LNCaP clone FGC (cell line): ENCODE measurements around the gene TCERG1.

Source experiments
- DNase-seq: peaks from one replicate; pipeline ENCODE4 v3.0.0-alpha.2; 2011; ENCODE audit warnings: low read depth
- H3K4me3 ChIP-seq: 2 replicates; pipeline ENCODE4 v1.5.1; 2011; ENCODE audit warnings: mild to moderate bottlenecking, low read depth, low read length, control low read depth
- TF ChIP-seq, protein P1 (sequence below): IDR thresholded peaks from 2 replicates; pipeline ENCODE4 v1.5.1; 2012; ENCODE audit warnings: mild to moderate bottlenecking; ENCODE audit not compliant: control insufficient read depth, insufficient read depth; ENCODE audit errors: extremely low read depth

The TCERG1 gene

DNA sequence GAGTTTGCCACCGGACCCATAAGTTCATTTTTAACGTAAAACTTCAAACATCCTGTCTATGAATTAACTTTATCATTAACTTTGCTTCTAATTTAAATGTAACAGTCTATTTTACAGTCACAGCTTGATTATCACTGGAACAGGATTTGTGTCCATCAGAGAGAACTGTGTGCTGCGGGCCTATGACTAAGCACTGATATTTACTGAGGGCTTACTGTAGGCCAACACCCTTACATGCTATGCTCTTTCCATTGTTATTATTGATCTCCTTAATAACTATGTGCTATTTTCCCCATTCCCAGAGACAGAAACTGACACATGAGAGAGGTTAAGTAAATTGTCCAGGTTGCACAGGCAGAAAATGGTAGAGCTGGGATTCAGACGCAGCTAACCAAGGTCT, 92.8 kb downstream of the TCERG1 start:
- TF ChIP-seq, protein P1, sequence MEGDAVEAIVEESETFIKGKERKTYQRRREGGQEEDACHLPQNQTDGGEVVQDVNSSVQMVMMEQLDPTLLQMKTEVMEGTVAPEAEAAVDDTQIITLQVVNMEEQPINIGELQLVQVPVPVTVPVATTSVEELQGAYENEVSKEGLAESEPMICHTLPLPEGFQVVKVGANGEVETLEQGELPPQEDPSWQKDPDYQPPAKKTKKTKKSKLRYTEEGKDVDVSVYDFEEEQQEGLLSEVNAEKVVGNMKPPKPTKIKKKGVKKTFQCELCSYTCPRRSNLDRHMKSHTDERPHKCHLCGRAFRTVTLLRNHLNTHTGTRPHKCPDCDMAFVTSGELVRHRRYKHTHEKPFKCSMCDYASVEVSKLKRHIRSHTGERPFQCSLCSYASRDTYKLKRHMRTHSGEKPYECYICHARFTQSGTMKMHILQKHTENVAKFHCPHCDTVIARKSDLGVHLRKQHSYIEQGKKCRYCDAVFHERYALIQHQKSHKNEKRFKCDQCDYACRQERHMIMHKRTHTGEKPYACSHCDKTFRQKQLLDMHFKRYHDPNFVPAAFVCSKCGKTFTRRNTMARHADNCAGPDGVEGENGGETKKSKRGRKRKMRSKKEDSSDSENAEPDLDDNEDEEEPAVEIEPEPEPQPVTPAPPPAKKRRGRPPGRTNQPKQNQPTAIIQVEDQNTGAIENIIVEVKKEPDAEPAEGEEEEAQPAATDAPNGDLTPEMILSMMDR = no peak
- no peak overlapping the region for H3K4me3 ChIP-seq
- no peak for DNase-seq

DNA sequence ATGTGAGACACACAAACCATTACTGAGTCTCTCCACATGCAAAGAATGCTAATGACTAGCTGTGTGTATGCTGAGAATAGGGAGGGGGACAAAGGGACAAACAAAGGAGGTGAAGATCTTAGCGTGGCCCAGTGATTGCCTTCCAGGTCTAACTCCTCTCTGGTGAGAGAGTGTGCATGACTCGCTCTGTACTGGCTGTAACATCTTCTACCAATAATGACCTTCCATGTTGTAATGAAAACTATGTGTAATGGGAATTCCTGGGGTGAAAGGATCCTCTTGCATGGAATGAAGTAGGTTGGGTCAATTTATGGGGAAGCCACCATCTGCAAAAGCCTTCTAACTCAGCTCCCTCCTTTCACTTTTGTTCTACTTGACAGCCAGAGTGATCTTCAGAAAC, 93.3 kb downstream of the TCERG1 start:
- TF ChIP-seq, protein P1 = no peak
- no peak overlapping the region for H3K4me3 ChIP-seq
- no peak for DNase-seq

DNA sequence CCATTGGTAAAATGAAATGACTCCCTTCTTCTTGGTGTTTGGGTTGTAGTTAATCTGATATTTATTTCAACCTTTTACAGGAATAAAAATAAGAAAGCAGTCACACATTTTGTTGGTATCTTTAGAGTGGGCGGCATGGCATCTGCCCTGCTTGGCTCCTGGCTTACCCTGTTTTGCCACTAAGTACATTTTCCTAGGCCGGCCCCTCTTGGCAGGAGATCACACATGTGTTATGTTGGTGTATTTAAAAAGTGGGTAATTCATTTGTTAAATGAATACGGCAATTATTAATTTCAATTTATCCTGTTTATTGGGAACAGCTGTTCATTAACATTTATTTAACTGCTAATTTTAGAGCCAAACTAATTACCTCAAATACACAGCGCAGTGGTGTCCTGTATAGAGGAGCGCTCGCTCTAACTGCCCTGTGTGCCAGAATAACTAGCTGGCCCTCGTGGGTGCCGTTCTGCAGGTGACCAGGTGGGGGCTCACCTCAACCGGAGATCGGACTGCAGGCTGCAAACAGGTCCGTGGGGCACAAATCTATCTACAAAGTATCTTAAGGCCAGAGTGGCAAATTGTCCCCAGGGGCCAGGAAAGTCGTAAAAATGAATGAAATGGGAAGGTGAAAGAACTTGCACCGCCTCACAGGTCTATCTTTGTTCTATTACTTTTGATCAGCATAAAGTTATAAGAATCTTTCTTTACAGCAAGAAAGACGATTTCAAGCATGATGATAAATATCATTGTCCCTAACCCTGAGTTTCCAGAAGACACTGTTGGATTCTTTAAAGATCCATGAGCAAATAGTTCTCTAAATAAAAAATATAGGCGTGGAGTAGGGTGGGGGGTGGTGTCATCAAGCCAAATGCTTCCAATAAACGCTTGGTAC, 95.1 kb downstream of the TCERG1 start:
- DNase-seq = peak; percentile 42
- TF ChIP-seq, protein P1 = peak; percentile 91
- H3K4me3 ChIP-seq = no peak overlapping the region

DNA sequence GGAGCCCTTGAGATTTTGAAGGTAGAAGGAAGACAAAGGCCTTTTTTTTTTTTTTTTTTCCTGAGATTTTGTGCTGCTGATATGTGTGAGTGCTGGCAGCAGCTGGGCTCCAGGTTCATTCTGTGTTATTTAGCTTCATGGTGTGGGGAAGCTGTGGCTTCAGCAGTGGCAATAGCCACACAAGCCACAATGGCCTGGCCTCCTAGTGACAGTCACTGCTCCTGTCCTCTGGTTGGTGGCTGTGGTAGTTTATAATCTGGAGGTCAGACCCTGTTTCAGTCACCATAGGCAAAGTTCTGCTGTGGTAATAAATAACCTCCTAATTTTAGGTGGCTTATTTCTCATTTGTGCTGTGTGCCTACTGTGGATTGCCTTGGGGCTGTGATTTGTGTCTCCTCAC, 97.1 kb downstream of the TCERG1 start:
- TF ChIP-seq, protein P1 = no peak
- DNase-seq = no peak
- H3K4me3 ChIP-seq = no peak overlapping the region

DNA sequence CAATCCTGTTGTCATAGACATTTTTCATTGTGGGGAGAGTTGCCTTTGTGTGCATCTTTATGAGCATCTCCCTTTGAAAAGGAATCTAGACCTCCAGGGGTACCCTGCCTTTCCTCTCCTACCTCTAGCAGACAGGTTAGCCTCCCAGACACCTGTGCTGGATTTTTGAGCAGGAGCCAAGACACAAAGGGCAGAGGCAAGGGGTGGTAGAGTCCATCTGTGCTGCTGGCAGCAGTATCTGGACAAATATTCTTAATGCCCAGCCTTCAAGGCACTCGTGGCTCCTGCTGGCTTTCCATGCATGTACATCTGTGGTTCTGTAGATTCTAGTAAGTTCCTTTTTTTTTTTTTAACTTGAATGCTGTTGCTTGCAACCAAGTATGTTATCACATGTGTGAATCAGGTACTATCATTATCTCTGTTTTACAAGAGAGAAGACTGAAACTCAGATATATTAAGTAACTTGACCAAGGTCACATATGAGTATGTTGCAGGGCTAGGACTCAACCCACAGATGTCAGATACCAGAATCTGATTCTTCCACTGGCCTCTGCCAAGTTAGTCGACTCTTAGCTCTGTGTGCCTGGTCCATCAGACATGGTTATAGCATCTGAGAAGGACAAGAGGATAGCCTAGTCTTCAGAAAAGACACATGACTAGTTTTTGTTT, 101.8 kb downstream of the TCERG1 start:
- no peak for DNase-seq
- TF ChIP-seq, protein P1 = no peak
- no peak overlapping the region for H3K4me3 ChIP-seq

DNA sequence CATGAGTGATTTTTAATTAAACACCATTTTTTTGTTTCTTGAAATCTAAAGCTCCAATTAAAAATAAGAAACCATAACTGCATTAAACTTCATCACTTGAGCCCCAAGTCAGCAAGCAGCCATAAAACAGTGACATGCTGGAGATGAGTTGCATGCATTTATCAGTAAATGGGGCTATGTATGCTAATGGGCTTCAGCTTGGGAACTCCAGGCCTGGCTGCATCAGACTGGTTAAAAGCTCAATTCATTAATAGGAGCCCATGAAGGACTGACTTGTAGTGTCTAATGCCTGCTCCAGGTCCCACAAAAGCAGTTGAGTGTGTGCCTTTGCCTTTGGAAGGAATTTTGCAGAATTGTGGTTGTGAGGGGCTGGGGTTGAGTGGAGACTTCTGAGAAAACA, 102.5 kb downstream of the TCERG1 start:
- DNase-seq = no peak
- TF ChIP-seq, protein P1 = no peak

More for the DNA sequence above, 102.5 kb downstream of the TCERG1 start:
- no peak overlapping the region for H3K4me3 ChIP-seq
